ENCODE data around the gene TRMU. TPM values are rescaled to one million over a fixed set of nuclear protein-coding genes. Genes with fewer than 3 reads are reported as not detected.

The TRMU gene
- total and polyA plus RNA-seq, 2 of the 8 experiments (the other 6 are each of a cell fraction or from before 2014, with no cell fraction given), result 43.4 to 70.6 TPM

GRCh38 chr22:46349681-46350080 lies 14.2 kb downstream of the TRMU start:
- Histone ChIP-seq H3K23ac (ENCODE audit: insufficient read length) (no peak overlapping the region), H2AK5ac (ENCODE audit: low read depth, low read length) (no peak overlapping the region), H3K9me3 (ENCODE audit: insufficient read depth in 2 of 2, low read depth in 1 of 2, low read length in 1 of 2) (no peaks in the 10 kb centered on the region), H2BK5ac (ENCODE audit: low read depth, low read length) (no peak overlapping the region), H2BK15ac (ENCODE audit: low read length) (no peak overlapping the region), H4K20me1 (replicated peaks in 1 of 2; ENCODE audit: control insufficient read depth in 1 of 2, insufficient read depth in 2 of 2, low read length in 2 of 2) (peaks cover 16 to 34% of the 10 kb centered on the region in 2 experiments), H2BK120ac (replicated peaks; ENCODE audit: low read depth, low read length) (no peak overlapping the region), H3K79me2 (ENCODE audit: control insufficient read depth in 1 of 2, insufficient read depth in 2 of 2, low read length in 2 of 2) (peaks cover 0 to 2% of the 10 kb centered on the region in 2 experiments; a peak in 1 of 4 replicates), H3K27ac (ENCODE audit: low read depth, low read length) (no peak overlapping the region), H2BK12ac (ENCODE audit: low read depth, low read length) (no peak overlapping the region), H4K8ac (ENCODE audit: extremely low read depth, insufficient read depth, low read length) (no peak overlapping the region), H4K91ac (replicated peaks; ENCODE audit: insufficient read length, low read length) (no peak overlapping the region), H3K4me3 (ENCODE audit: extremely low read depth in 1 of 4, insufficient read depth in 2 of 4, low read depth in 3 of 4, low read length in 4 of 4) (no peak overlapping the region), H3K23me2 (ENCODE audit: low read depth, low read length) (no peaks in the 10 kb centered on the region), H2BK20ac (ENCODE audit: low read length) (no peak overlapping the region), H4K5ac (ENCODE audit: insufficient read length, low read depth, low read length) (no peak overlapping the region), H3K27me3 (replicated peaks in 1 of 4; ENCODE audit: control insufficient read depth in 3 of 4, extremely low read depth in 1 of 4, insufficient read depth in 3 of 4, low read length in 3 of 4) (no peaks in the 10 kb centered on the region), H3K9ac (replicated peaks in 1 of 4; ENCODE audit: extremely low read depth in 1 of 4, low read depth in 3 of 4, low read length in 3 of 4) (no peak overlapping the region), H3K4me1 (replicated peaks in 1 of 4; ENCODE audit: control insufficient read depth in 3 of 4, insufficient read depth in 4 of 4, low read length in 3 of 4) (no peaks in the 10 kb centered on the region), H3K36me3 (ENCODE audit: control insufficient read depth in 2 of 4, insufficient read depth in 4 of 4, low read length in 3 of 4) (peaks cover 32 to 79% (median 72%) of the 10 kb centered on the region in 4 experiments), H3K79me1 (ENCODE audit: low read depth, low read length) (peaks cover 7% of the 10 kb centered on the region), H3K14ac (ENCODE audit: insufficient read length) (no peak overlapping the region), H3K4me2 (ENCODE audit: insufficient read depth in 1 of 2, low read depth in 2 of 2, low read length in 2 of 2) (no peak overlapping the region), H2AFZ (ENCODE audit: low read length) (no peak overlapping the region), H3K4ac (replicated peaks; ENCODE audit: insufficient read length, low read depth, low read length) (no peak overlapping the region), H3K18ac (ENCODE audit: extremely low read depth, low read length) (no peak overlapping the region), H3K56ac (replicated peaks; ENCODE audit: insufficient read length, low read depth, low read length) (no peak overlapping the region)
- DNase-seq (ENCODE audit: low read depth in 1 of 2, low spot score in 2 of 2) (no peak), FAIRE-seq (no peak)
- POLR2A ChIA-PET (ENCODE audit: partially characterized antibody), result interaction anchor here (0.7 to 1.7 kb wide), 2 partner anchors 11 to 21 kb away, joined by 3 to 6 read pairs; no protein-coding TSS in a partner anchor
- 92% methylated on average over 6 of the region's 6 CpGs; no CpG with 5 or more reads in 1 of the 2 experiments for WGBS, 2 experiments (ENCODE audit: extremely low coverage in 1 of 2, insufficient coverage in 1 of 2, insufficient read length in 1 of 2, insufficient replicate concordance in 2 of 2, low coverage in 1 of 2, low lambda C conversion rate in 2 of 2, missing lambda C conversion rate in 1 of 2)
- CTCF ChIA-PET (ENCODE audit: partially characterized antibody), result interaction anchor here (1.1 to 2.3 kb wide), 4 partner anchors 9 to 228 kb away, joined by 3 to 6 read pairs (median 3); no protein-coding TSS in a partner anchor
- TF ChIP-seq, protein P1, sequence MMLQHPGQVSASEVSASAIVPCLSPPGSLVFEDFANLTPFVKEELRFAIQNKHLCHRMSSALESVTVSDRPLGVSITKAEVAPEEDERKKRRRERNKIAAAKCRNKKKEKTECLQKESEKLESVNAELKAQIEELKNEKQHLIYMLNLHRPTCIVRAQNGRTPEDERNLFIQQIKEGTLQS (IDR thresholded peaks at IDR 0.05; ENCODE audit: insufficient read depth, low read depth, low read length), result no peak
